ENCODE results near the gene SYTL5.

Gene SYTL5

DNA sequence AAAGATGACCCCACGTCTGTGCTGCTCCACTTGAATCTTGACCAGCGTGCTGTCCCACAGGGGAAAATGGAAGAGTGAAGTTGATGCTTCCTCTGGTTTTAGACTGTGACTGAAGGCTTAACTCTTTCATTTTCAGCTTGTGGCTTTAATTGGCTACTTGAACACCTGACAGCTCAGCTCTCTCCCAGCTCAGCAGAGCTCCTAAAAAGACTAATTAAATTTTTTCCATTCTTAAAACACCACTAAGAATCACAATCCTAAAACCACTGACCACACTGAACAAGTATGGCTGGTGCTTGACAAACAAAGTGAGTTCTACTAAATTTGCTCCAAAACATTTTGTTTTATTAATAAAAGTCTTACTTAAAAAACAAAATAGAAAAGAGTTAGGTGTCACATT lies 142.7 kb downstream of the SYTL5 start:
- DNase-seq (ENCODE audit: low spot score): no peak

DNA sequence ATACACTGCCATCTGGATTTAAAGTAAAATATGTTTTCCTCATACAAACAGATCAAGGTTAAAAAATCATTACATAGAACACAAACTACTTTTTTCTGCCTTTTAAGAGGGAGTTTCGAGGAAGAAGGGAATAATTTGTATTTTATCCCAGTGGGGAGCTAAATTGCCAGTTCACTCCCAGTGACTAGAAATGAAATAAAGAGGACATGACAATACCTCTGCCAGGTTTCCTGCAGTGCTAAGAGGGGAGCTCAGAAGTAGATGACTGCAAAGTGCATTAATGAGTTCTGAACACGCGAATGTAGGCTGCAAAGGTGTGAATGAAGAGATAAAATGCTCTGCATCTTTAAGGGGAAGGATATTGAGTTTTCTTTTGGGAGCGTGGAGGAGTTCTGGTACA lies 144.6 kb downstream of the SYTL5 start:
- no peak for DNase-seq (ENCODE audit: low spot score)

DNA sequence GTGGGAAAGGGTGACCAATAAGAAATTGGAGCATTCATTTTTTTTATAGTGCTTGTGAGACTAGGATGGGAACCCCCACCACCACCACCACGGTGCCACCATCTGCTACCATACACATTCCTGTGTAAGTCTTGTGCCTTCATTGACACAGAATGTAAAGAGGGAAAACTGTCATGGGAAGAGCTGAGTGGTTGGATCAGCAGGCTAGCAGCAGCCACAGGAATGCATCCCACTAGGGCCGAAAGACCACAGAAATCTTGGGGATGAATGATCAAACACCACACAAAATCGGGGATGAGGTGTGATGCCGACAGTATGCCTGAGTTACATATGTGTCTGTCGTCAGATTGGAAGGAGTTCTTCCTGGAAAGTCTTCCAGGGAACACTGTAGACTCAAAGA lies 145.1 kb downstream of the SYTL5 start:
- DNase-seq (ENCODE audit: low spot score): no peak

DNA sequence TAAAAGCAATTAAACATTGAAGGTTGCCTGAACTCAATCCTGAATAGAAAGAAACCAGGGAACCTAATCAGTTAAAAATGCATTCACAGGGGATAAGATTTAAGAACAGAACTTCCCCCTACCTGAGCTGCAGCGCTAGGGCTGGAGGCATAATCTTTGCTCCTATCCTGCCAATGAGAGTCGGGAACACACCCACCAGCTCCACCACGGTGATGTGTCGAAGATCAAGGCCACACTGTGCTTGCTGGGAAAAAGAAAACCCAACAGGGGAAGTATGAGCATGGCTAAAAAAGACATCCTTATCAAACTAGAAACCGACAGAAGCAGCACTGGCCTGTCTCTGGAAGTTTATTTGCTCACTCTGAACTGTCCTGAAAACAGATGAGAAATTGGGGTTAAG lies 148.0 kb downstream of the SYTL5 start:
- no peak for DNase-seq (ENCODE audit: low spot score)

DNA sequence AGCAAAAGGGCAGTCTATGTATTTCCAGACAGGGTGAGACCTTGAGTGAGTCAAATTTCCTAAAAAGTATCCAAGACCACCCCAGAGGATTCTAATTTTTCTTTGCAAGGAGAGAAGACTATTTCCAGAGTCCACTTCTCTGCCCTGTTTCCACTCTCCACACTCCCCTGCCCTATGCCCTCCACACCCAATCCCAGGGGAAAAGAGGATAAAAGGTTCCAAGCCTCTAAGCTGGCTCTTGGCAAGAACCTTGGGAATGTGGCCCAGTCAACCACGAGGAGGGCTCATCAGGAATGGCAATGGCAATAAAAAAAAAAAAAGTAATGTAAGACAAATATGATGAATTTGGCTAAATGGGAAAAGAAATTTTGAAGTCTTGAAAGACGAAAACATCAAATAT lies 148.5 kb downstream of the SYTL5 start:
- DNase-seq (ENCODE audit: low spot score): no peak

DNA sequence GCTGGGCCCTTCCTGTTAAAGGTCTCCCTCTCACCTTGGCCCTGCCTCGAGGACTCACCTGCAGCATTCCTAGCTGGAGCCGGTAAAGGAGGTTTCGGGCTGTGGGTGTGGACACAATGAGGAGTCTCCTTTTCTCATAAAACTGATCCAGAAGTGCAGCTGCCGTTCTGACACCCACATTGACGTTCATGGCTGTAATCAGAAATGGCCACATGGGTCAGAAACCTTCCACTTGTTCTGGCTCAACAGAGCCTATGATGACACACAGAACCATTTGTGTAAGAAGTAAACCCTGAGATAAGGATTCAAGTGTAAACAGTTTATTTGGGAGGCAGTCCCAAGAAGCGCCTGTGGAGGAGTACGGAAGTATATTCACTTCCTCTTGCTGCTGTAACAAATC lies 150.5 kb downstream of the SYTL5 start:
- DNase-seq (ENCODE audit: low spot score): no peak

DNA sequence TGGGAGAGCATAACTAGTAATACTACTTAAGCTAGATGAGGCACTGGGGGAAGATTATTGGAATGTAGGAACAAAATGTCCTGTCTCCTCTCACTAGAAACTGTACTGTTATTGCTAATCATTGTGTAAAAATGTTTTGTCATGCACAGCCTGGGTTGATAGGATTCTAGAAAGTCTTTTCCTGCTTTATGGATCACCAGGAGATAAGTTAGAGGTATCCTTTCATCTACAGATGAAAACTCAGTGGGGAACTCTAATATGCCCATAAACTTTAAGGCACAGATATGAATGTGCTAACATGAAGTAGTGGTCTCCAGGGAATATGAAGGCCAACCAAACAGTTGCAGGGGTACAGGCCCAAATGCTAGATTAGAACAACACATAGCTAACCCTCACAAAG lies 156.8 kb downstream of the SYTL5 start:
- DNase-seq (ENCODE audit: low spot score): no peak

DNA sequence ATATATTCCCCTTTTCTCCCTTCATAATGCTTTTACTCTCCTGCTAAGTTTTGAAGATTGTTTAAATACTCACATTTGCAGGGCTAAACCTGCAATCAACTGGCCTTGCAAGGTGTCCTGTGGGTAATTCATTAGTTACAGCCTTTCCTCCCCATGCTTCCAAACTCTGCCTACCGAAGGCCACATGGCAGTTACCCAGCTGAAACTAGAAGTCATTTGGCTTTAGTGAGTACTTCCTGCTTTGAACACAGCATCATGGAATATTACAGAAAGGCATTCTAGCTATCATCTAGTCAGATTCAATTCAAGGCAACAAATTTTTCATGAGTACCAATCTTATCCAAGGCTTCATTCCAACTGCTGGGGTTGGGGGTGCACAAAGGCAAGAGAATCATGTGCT lies 158.7 kb downstream of the SYTL5 start:
- no peak for DNase-seq (ENCODE audit: low spot score)

DNA sequence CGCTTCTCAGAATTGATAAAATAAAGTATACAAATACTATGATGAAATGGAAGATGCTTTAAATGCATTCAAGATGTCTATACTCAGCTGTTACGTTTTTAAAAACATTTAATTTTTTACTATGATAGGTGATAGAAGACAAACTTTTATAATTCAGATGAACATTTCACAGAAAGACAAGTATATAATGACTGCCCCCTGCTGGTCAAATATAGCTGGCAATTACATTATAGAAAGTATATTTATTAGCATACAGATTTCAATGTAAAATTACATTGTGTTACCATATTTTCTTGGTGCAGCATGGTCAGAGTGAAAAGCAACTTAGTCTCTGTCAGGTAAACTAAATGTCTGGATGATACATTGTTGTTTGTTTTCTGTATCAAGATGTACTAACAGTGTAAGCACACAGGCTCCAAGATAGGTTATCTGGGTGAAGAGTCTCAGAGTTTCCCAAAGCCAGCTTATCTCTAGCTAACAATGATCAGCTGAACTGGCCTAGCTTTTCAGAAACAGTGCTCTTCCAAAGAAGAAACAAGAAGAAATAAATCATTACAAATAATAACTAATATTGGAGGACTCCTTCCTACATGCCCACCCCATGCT lies 160.2 kb downstream of the SYTL5 start:
- peak; percentile 3 for DNase-seq (ENCODE audit: low spot score)

DNA sequence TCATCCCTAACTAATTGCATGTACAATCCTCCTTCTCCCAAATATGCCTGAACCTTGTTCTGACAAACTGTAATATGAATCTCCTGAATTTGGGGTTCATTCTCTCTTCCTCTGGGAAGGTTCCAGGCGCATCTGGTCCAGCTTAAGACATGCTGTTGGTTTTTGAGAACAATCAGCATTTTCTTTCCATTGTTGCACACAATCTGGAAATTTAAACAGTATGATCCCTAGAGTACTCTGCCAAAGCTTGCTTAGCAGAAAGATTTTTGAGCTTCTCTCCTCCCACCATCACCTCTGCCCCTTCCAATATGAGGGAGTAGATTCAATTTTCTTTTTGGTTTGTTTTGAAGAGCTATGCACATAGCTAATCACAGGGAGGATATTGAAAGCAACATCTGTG lies 164.2 kb downstream of the SYTL5 start:
- DNase-seq (ENCODE audit: low spot score): no peak

DNA sequence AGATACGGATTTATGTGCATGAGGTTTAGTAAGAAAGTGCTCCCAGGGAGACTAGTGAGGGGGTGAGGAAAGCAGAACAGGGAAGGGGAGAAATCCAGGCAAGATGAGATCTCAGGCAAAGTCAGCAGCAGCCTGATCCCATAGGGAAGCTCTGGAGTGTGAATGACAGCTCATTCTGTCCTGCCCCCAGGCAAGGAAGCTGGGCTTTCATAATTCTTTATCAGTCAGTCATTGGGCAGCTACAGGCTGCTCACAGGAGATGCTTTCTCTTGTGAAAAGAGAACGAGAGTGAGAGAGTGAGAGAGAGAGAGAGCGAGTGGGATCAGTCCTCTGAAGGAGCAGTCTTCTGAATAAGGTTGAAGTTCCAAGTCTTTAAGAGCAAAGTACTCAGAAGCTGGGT lies 166.2 kb downstream of the SYTL5 start:
- DNase-seq (ENCODE audit: low spot score): no peak

DNA sequence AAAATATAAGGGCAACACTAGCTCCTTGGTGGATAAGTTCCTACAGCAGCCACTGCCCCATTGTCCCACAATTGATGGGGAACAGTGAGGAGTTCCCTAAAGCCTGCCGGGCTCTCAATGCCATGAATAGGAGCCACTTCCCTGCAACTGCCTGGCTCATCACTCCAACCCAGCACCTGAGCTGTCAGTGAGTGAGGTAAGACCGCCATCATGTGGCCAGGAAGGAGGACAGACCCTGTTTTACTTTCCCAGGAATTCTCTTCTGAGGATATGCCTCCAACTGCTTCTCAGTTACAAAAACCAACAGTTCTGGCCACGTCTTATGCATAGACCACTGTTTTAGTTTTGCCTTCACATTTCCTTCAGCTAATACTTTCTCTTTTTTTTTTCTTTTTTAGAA lies 168.8 kb downstream of the SYTL5 start:
- DNase-seq (ENCODE audit: low spot score): no peak

DNA sequence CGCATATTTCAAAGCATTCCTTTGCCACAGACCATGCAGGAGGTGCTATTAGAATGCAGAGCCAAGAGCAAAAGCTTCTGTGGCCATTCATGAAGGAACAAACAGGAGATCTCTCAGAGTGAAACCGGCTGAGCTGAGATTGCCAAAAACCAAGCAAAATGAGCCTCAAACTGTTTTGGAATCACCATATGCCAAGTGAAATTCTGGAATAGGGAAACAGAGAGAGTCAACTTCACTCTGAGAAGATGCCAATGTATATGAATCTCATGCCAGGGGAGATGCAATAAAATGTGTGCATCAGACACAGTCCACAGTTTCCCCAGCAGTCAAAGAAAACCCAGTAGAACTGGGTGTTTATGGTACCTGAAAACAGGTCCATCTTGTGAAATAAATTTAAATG lies 172.0 kb downstream of the SYTL5 start:
- DNase-seq (ENCODE audit: low spot score): no peak
